Retina (tissue), 1 donor: ENCODE measurements around the gene PAK1.
"Not testable (repeated sequence)": the region's sequence is repeated elsewhere in the genome, so short reads cannot be mapped to it uniquely, and the experiment has no call there.

ENCODE experiments used
- DNase-seq: peaks from one replicate; pipeline ENCODE4 v3.0.0-alpha.2; 2016

The PAK1 gene

DNA sequence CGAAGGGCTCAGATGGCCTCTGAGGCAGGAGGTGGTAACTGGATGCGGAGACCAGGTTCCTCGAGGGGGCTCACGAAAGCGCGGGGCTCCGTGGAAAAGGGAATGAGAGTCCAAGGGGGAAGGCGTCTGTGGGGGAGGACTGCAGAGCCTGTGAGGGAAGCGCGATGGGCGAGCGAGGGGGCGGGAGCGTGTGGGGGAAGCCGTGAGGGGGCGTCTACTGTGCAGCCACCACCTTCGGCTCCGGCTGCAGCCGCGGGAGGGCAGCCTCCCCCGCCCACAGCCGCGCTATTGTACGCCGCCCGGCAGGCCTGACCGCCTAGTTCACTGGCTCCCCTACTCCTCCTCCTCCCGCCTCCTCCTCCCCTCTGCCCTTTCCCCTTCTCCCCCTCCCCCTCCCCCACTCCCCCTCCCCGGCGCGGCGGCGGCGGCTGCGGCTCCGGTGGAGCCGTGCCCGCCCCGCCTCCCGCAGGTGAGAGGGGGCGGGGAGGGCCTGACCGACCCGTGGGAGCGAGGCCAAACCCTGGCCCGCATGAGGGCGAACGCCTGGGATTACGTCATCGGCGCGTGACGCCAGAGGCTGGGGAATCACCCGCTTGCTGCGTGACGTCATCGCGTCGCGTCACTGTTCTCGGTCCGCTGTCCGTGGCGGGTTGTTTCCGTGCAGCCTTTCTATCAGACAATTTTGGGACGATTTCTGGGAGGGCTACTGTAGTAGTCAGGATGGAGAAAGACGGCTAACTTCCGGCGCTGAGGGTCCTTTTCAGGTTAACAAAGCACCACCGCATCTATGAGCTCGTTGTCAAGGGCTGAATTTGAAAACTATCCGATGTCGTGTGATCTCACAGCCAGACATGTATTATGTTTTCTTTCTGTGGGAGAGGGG, at the start of gene PAK1:
PAK1 (minus strand) TSS at position 294 of the 883 bp plus-strand sequence. CDS start 81,574 bp downstream, outside the sequence.
- DNase-seq = peak; percentile 93

GRCh38 chr11:77522215-77522614, 48.3 kb upstream of the PAK1 start:
- DNase-seq = no peak

DNA sequence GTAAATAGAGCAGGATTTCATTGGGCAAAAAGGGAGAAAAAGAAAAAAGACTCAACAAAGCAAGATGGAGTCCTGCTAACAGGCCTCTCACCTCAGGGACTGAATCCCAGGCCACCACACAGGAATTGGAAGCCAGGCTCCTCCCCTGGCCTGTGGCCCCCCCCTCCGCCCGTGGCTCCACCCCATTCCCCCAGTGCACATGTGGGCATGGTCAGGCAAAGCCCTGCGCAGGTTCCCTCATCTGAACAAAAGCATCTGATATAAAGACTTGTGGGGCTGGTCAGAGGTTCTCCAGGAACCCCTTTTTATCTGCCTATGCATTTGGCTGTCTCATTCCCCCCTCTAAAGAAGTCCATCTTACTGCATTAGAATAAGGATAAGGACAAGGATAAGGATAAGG, 46.0 kb upstream of the PAK1 start:
- DNase-seq = no peak

DNA sequence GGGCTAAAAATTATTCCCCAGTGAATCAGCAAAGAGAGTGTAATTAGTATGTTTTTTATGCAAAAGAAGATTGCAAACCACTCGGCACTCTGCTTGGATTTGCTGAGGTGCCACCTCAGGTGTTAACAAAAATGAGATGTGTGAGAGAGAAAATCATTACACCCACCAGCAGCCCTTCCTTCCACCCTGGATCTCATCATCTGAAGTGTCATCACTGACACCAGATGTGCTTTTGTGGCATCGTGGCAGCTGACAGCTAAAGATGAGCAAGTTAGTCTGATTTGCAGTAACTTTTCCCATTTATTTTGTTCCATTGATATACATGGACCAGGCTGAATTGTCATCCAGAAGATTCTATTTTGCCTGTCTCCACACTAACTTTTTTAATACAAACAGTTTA, 44.6 kb upstream of the PAK1 start:
- DNase-seq = no peak

DNA sequence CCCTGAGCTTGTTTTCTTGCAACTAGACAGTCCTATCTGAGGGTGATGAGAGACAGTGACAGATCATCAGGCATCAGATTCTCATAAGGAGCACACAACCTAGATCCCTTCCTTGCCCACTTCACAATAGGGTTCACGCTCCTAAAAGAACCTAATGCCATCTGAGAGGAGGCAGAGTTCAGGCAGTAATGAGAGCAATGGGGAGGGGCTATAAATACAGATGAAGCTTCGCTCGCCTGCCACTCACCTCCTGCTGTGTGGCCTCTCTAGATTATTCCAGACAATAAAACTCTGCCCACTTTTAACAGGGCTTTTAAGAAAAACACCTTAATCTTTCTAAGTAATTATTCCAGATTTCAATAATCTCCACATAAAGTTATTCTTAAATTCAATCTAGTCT, 43.9 kb upstream of the PAK1 start:
- DNase-seq = peak; percentile 22

- no peak for DNase-seq
Observed at GRCh38 chr11:77517226-77517625, 43.3 kb upstream of the PAK1 start.

- DNase-seq = no peak
Observed at GRCh38 chr11:77515483-77515882, 41.6 kb upstream of the PAK1 start.

DNA sequence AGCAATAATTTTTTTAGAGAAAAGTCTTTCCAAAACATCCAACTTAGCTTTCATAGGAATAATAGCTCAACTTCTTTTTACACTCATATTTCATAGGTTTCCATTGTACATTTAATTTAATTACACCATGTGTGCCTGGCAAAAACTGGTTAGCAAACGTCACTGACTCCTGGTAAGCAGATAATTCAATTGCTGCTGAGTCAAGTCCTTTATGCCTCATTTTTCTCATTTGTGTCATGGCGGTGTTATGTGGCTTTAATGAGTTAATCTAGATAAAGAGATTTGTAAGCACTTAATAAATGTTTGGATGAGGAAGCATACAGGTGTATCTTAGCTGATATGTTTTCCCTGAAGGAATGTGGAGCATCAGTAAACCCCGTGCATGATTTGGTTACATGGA, 41.2 kb upstream of the PAK1 start:
- DNase-seq = no peak

- DNase-seq = no peak
Observed at GRCh38 chr11:77512092-77512491, 38.2 kb upstream of the PAK1 start.

GRCh38 chr11:77510851-77511250, 37.0 kb upstream of the PAK1 start:
- no peak for DNase-seq

- no peak for DNase-seq
Observed at GRCh38 chr11:77510095-77510494, 36.2 kb upstream of the PAK1 start.

- no peak for DNase-seq
Observed at GRCh38 chr11:77508019-77508418, 34.1 kb upstream of the PAK1 start.

- no peak for DNase-seq
Observed at GRCh38 chr11:77506857-77507256, 33.0 kb upstream of the PAK1 start.

DNA sequence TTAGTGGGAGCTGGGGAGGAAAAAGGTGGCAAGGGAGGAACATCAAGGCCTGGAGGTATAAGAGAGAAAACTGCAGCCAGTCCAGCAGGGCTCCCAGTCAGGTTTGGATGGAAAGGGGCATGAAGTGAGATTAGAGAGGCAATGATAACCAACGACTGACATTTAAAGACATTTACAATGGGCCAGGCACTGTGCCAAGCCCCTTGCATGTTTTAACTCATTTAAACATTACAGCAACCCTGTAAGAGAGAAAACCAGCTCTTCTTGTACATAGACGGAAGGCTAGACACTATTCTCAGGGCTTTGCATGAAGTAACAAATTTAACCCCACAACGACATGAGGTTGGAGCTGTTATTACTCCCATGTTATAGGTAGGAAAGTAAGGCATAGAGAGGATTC, 32.1 kb upstream of the PAK1 start:
- DNase-seq = no peak

DNA sequence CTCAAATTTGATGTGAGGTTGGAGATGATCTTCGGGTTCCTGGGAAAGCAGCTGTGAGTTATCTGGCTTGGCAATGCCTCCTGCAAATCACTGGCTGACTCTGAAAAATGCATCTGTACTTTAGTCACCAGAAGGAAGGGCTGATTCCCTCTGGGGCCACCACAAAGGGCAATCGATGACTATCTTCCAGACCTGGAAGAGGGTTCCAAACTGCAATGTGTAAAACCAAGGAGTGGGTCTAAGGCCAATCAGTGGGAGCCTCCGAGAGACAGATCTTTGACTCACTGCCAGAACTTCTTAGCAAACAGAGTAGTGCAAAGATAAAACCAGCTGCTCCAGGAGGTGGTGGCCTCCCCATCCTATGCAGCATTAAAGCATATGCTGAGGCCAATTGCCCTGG, 29.1 kb upstream of the PAK1 start:
- no peak for DNase-seq

DNA sequence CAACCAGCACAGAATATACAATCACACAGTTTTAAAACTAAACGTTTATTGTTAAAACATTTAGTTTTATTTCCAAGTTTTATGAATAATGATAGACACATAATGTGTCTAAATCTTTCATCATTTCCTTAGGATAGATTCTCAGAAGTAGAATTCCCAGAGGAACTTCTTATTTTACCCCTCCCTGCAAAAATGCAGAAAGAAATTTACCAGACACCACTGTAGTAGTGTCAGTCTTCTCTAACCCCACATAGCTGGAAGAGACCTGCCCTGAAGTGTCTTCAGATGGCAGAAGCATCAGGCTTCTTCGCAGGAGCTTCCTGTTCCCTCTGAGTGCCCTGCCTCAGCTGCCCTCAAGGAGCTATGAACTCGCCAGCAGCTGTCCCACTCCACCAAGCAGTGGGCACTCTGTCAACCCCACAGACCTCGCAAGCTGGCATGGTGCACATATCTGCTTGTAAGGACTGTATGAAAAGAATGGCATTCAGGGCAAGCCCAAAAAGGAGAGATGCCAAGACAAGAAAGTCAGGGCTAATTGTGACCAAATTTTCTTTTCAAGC, 28.5 kb upstream of the PAK1 start:
- no peak for DNase-seq

DNA sequence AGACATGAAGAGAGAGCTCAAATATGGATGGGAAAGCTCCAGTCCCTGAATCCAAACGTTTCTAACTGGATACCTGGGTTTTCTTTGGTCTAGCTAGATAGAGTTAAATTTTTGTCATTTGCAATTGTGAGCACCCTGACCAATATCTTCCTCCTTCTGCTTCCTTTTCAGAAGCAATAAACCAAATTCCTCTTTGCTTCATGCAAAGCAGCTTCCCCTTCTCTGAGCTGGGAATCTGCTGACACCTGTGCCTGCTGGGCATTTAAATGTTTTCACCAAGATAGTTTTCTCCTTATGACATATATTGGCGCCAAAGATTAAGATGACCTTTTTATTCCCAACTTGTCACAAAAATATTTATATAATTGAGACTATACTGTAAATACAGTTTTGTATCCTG, 27.9 kb upstream of the PAK1 start:
- DNase-seq = no peak

DNA sequence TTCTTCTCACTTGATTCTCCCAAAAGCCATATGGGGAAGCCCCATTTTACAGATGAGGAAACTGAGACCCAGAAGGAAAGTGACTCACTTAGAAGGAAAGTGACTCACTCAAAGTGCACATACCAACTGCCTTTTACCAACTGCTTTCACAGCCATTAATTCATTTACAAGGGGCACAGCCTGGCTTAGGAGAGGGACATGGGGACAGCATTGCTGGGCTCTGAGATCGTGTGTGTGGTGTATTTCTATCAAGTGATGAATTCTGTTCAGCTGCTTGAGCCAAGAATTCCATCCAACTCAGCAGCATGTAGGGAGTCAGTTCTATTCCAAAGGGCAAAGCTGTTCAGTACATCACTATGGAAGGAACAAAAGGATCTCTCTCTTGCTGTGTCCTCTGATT, 23.5 kb upstream of the PAK1 start:
- no peak for DNase-seq

DNA sequence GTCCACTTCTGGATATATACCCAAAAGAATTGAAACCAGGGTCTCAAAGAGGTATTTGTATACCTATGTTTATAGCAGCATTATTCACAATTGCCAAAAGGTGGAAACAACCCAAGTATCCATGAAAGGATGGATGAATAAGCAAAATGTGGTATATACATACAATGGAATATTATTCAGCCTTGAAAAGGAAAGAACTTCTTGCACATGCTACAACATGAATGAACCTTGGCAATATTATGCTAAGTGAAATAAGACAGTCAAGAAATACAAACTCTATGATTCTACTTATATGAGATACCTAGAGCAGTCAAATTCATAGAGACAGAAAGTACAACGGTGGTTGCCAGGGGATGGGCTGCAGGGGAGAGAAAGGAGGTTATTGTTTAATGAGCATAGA, 21.6 kb upstream of the PAK1 start:
- no peak for DNase-seq

DNA sequence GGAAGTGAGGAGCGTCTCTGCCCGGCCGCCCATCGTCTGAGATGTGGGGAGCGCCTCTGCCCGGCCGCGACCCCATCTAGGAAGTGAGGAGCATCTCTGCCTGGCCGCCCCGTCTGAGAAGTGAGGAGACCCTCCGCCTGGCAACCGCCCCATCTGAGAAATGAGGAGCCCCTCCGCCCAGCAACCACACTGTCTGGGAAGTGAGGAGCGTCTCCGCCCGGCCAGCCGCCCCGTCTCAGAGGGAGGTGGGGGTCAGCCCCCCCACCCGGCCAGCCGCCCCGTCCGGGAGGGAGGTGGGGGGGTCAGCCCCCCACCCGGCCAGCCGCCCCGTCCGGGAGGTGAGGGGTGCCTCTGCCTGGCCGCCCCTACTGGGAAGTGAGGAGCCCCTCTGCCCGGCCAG, 16.1 kb upstream of the PAK1 start:
- DNase-seq = not testable (repeated sequence)

DNA sequence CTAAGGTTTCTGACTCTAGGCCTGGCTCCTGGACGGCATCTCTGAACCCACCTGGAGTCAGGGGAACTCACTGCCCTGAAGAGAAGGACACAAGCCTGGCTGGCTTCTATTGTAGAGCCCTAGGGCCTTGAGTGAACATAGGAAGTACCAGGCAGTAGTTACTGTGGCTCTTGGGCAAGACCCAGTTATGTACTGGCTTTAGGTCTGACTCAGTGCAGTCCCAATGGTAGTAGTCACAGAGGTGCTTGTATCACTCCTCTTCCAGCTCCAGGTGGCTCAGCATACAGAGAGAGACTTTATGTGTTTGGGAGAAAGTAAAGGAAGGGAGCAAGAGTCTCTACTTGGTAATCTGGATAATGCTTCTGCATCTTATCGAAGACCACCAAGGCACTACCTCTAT, 13.9 kb upstream of the PAK1 start:
- DNase-seq = no peak

DNA sequence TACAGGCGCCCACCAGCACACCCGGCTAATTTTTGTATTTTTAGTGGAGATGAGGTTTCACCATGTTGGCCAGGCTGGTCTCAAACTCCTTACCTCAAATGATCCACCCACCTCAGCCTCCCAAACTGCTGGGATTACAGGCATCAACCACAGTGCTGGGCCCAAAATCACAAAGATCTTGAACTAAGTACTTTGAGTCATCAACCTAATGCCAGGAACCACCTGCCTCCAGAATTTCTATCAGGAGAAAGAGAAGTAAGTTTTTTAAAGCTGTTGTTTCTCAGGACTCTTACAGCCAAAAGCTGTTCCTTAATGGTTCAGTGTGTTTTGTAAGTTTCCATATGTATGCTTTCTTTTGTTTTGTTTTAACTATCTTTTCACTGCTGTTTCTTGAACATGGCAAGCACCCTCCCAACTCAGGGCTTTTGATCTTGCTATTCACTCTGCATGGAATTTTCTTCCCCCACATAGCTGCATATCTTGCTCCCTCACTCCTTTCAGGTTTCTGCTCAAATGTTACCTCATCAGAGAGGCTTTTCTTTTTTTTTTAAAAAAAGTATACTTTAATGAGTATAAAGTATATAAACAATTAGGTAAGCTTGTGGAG, 6.0 kb upstream of the PAK1 start:
- DNase-seq = no peak

GRCh38 chr11:77475206-77475605, 1.3 kb upstream of the PAK1 start:
- no peak for DNase-seq

GRCh38 chr11:77474684-77475060, 778 bp upstream of the PAK1 start:
- no peak for DNase-seq
